ENCODE results near the gene TBCCD1. TPM values are rescaled to one million over a fixed set of nuclear protein-coding genes. Genes with fewer than 3 reads are reported as not detected.

The TBCCD1 gene
- total and polyA plus RNA-seq, 10 donors = 3.7 to 22.1 (median 12.6) TPM

GRCh38 chr3:186603159-186603558 lies 36.0 kb upstream of the TBCCD1 start:
- intact Hi-C loops (cut with DNase I; ENCODE audit: low total_unique reads) = no loop called here
- no peak for DNase-seq
- TF ChIP-seq CTCF (IDR thresholded peaks at IDR 0.05 in 8 of 11, conservative IDR thresholded peaks at IDR 0.05 in 3 of 11) = no peak
- no peak for TF ChIP-seq POLR2A (IDR thresholded peaks at IDR 0.05)
- TF ChIP-seq POLR2AphosphoS5 (IDR thresholded peaks at IDR 0.05) = no peak
- H3K27ac ChIP-seq = no peak overlapping the region
- H3K9me3 ChIP-seq = no peaks in the 10 kb centered on the region
- 73 to 81% (median 77%) methylated on average over 7 of the region's 7 CpGs for WGBS, 5 donors
- no peaks in the 10 kb centered on the region for H3K4me1 ChIP-seq
- no peaks in the 10 kb centered on the region for H3K27me3 ChIP-seq (replicated peaks in 1 of 7)
- H3K36me3 ChIP-seq = no peaks in the 10 kb centered on the region
- H3K4me3 ChIP-seq = no peak overlapping the region

GRCh38 chr3:186600896-186601295 lies 33.8 kb upstream of the TBCCD1 start:
- no peak overlapping the region for H3K4me3 ChIP-seq
- intact Hi-C loops (cut with DNase I; ENCODE audit: low total_unique reads) = no loop called here
- H3K36me3 ChIP-seq = no peaks in the 10 kb centered on the region
- H3K27ac ChIP-seq = no peak overlapping the region
- no peaks in the 10 kb centered on the region for H3K27me3 ChIP-seq (replicated peaks in 1 of 7)
- TF ChIP-seq CTCF (IDR thresholded peaks at IDR 0.05 in 8 of 11, conservative IDR thresholded peaks at IDR 0.05 in 3 of 11) = no peak
- no peak for TF ChIP-seq POLR2A (IDR thresholded peaks at IDR 0.05)
- TF ChIP-seq POLR2AphosphoS5 (IDR thresholded peaks at IDR 0.05) = no peak
- H3K9me3 ChIP-seq = no peaks in the 10 kb centered on the region
- 57 to 75% (median 68%) methylated on average over 3 of the region's 3 CpGs for WGBS, 5 donors
- no peaks in the 10 kb centered on the region for H3K4me1 ChIP-seq
- no peak for DNase-seq

GRCh38 chr3:186599785-186600166 lies 32.6 kb upstream of the TBCCD1 start:
- H3K4me3 ChIP-seq = no peak overlapping the region
- TF ChIP-seq CTCF (IDR thresholded peaks at IDR 0.05 in 8 of 11, conservative IDR thresholded peaks at IDR 0.05 in 3 of 11) = no peak
- no peak for TF ChIP-seq POLR2AphosphoS5 (IDR thresholded peaks at IDR 0.05)
- no peak for TF ChIP-seq POLR2A (IDR thresholded peaks at IDR 0.05)
- no peak overlapping the region for H3K27ac ChIP-seq
- intact Hi-C loops (cut with DNase I; ENCODE audit: low total_unique reads) = no loop called here
- no peaks in the 10 kb centered on the region for H3K9me3 ChIP-seq
- H3K27me3 ChIP-seq (replicated peaks in 1 of 7) = no peaks in the 10 kb centered on the region
- WGBS, 5 donors = 89 to 96% (median 93%) methylated on average over 2 of the region's 2 CpGs
- H3K36me3 ChIP-seq = no peaks in the 10 kb centered on the region
- H3K4me1 ChIP-seq = no peaks in the 10 kb centered on the region
- no peak for DNase-seq

- no peaks in the 10 kb centered on the region for H3K9me3 ChIP-seq
- intact Hi-C loops (cut with DNase I; ENCODE audit: low total_unique reads) = no loop called here
- no peaks in the 10 kb centered on the region for H3K4me1 ChIP-seq
- H3K36me3 ChIP-seq = no peaks in the 10 kb centered on the region
- H3K4me3 ChIP-seq = no peak overlapping the region
- no peaks in the 10 kb centered on the region for H3K27me3 ChIP-seq (replicated peaks in 1 of 7)
- 68 to 85% (median 81%) methylated on average over 12 of the region's 12 CpGs for WGBS, 5 donors
- no peak for TF ChIP-seq CTCF (IDR thresholded peaks at IDR 0.05 in 8 of 11, conservative IDR thresholded peaks at IDR 0.05 in 3 of 11)
- TF ChIP-seq POLR2A (IDR thresholded peaks at IDR 0.05) = no peak
- no peak for TF ChIP-seq POLR2AphosphoS5 (IDR thresholded peaks at IDR 0.05)
- no peak overlapping the region for H3K27ac ChIP-seq
- DNase-seq = no peak
These were observed 32.1 kb upstream of the TBCCD1 start for GRCh38 chr3:186599142-186599784.
